Coronary artery (tissue), 2 donors: ENCODE data around the gene ANKRD65.
A peak's percentile ranks its signal among the peaks of the same experiment; 100 is the strongest.
"Not testable (repeated sequence)": the region's sequence is repeated elsewhere in the genome, so short reads cannot be mapped to it uniquely, and the experiment has no call there.

Source experiments
- DNase-seq: peaks from one replicate; pipeline ENCODE4 v3.0.0-alpha.2; 2017; ENCODE audit warnings: low spot score
- H3K27ac ChIP-seq, 2 donors: fragments of 200-600 bp; sonication (generic); one replicate each; pipeline ENCODE4 v1.5.1; 2016 to 2019
- H3K4me3 ChIP-seq: fragments of 200-600 bp; sonication (generic); 2 replicates; pipeline ENCODE4 v1.5.1; 2016; ENCODE audit warnings: mild to moderate bottlenecking, moderate library complexity
- TF ChIP-seq, protein P1 (sequence below): fragments of 200-600 bp; sonication (generic); IDR thresholded peaks from one replicate; pipeline ENCODE4 v1.5.1; 2019; ENCODE audit warnings: antibody characterized with exemption

Gene ANKRD65

DNA sequence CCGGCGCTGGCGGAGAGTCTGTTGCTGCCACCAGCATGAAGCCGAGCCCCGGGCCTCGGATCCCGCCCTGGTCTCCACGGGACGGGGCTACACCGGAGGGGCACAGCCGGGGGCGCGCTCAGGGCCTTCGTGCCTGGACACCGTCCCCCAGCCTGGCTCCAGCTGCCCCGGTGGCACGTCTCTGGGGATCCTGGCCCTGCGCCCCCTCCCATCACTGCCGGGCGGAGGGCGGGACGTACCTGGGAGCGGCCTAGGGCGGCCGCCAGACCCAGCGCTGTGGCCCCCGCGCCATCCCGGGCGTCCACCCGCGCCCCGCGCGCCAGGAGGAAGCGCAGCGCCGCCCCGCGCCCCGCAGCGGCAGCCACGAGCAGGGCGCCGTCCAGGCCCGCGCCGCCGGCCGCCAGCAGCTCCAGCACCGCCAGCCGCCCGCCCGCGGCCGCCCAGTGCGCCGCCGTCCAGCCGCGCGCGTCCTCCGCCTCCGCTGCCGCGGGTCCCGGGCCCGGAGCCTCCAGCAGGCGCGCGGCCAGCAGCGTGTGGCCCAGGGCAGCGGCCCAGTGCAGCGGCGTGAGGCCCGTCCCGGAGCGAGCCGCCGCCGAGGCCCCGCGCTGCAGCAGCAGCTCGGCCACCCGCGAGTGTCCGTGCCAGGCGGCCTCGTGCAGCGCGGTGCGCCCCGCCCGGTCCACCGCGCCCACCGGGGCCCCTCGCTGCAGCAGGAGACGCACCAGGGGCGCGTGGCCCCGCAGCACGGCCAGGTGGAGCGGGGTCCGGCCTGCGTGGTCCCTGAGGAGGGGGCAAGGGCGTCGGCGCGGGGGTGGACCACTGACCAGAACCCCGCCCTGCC, 1.0 kb downstream of the ANKRD65 start:
- TF ChIP-seq, protein P1, sequence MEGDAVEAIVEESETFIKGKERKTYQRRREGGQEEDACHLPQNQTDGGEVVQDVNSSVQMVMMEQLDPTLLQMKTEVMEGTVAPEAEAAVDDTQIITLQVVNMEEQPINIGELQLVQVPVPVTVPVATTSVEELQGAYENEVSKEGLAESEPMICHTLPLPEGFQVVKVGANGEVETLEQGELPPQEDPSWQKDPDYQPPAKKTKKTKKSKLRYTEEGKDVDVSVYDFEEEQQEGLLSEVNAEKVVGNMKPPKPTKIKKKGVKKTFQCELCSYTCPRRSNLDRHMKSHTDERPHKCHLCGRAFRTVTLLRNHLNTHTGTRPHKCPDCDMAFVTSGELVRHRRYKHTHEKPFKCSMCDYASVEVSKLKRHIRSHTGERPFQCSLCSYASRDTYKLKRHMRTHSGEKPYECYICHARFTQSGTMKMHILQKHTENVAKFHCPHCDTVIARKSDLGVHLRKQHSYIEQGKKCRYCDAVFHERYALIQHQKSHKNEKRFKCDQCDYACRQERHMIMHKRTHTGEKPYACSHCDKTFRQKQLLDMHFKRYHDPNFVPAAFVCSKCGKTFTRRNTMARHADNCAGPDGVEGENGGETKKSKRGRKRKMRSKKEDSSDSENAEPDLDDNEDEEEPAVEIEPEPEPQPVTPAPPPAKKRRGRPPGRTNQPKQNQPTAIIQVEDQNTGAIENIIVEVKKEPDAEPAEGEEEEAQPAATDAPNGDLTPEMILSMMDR: no peak
- Histone ChIP-seq H3K4me3 (peak overlapping the region; percentile 65), H3K27ac (peak overlapping the region in 1 of 2 donors; percentile 48)
- no peak for DNase-seq

DNA sequence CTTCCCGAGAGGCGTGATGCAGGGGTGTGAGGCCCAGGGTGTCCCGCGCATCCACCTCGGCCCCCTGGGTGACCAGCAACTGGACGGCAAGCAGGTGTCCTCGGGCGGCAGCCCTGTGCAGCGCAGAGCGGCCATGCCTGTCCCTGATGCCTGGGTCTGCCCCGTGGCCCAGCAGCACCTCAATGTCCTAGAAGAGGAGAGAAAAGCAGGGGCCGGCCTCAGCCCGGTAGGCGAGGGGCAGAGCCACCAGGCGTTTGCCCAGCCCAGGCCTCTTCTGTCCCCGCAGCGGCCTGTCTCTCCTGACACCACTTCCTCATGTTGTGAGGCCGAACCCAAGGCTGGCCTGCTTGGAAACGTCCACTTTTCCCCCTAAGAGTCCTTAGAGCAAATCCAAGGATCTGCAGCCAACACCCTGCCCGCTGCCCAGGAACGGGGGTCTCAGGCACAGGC, 1.7 kb downstream of the ANKRD65 start:
- TF ChIP-seq, protein P1: no peak
- Histone ChIP-seq H3K4me3 (peak overlapping the region; percentile 65), H3K27ac (peak overlapping the region in 1 of 2 donors; percentile 48)
- no peak for DNase-seq

GRCh38 chr1:1418464-1419362, 2.4 kb downstream of the ANKRD65 start:
- H3K4me3 ChIP-seq: no peak overlapping the region
- TF ChIP-seq, protein P1: no peak
- H3K27ac ChIP-seq: no peak overlapping the region
- no peak for DNase-seq

DNA sequence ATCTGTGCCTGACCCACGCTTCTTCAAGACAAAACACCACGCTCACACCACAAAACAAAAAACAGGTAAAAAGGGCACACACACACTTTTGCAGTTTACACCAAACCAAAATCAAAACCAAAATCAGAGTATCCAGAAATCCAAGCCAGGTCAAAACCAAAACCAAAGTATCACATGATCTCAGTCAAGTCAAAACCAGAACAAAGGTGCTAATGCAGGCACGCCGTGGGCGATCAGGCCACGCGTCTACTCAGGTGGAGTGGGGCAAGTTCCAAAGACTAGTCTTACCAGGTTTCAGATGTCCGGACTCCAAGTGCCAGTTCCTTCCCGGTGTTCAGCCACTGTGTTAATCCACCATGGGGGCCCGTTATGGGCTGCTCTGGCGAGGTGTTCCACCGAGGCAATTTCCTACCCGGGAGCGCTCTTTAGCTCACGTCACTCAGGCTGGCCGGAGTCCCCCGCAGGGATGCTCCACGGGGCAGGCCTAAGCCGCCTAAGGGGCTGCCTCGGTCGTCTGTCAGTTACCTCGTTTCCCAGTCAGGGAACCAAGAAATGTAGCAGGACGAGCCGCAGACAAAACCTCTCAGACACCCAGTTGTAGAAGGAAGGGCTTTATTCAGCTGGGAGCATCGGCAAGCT, 3.1 kb downstream of the ANKRD65 start:
- H3K27ac ChIP-seq, DNase-seq, H3K4me3 ChIP-seq: not testable (repeated sequence)

- H3K27ac ChIP-seq, DNase-seq, H3K4me3 ChIP-seq: not testable (repeated sequence)
Observed at GRCh38 chr1:1417396-1417795, 3.7 kb downstream of the ANKRD65 start.

GRCh38 chr1:1415751-1416150, 5.3 kb downstream of the ANKRD65 start:
- H3K4me3 ChIP-seq: no peak overlapping the region
- DNase-seq: no peak
- TF ChIP-seq, protein P1: no peak
- H3K27ac ChIP-seq: no peak overlapping the region

DNA sequence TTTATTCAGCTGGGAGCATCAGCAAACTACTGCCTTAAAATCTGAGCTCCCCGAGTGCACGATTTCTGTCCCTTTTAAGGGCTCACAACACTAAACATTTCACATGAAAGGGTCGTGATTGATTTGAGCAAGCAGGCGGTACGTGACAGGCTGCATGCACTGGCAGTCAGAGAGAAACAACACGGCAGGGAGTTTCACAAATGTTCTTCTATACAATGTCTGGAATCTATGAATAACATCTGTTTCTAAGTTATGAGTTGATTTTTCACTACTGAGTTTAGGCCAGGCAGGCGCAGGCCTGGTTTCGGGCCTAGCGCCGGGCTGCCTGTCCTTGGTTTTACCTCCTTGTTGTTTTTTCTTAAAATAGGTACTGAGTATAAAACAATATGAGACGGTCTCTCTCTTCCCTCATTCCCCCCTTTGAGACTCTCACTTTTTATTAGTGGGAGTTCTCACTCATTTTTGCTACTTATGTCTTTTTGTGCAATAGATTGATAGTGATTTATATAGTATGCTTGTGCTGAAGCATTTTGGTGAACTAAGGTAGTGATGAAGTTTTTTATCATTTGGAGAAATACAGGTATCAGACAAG, 8.7 kb downstream of the ANKRD65 start:
- not testable (repeated sequence) for DNase-seq, H3K4me3 ChIP-seq, H3K27ac ChIP-seq

- no peak for DNase-seq
- TF ChIP-seq, protein P1: no peak
- no peak overlapping the region for H3K4me3 ChIP-seq
- H3K27ac ChIP-seq: no peak overlapping the region
Observed at GRCh38 chr1:1411626-1412025, 9.4 kb downstream of the ANKRD65 start.

DNA sequence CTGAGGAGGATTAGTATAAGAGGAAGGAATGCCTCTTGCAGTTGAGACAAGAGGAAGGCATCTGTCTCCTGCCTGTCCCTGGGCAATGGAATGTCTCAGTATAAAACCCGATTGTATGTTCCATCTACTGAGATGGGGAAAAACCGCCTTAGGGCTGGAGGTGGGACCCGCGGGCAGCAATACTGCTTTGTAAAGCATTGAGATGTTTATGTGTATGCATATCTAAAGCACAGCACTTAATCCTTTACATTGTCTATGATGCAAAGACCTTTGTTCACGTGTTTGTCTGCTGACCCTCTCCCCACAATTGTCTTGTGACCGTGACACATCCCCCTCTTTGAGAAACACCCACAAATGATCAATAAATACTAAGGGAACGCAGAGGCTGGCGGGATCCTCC, 10.8 kb downstream of the ANKRD65 start:
- DNase-seq, H3K27ac ChIP-seq, H3K4me3 ChIP-seq: not testable (repeated sequence)
